IMR-90 (cell line): ENCODE results near the gene METRNL.

Experiments
- BHLHE40 ChIP-seq: fragments of 150-350 bp; IDR thresholded peaks from 2 replicates; pipeline ENCODE4 v1.6.1; 2016; ENCODE audit warnings: mild to moderate bottlenecking, low read depth, low read length
- FOS ChIP-seq: fragments of 150-350 bp; IDR thresholded peaks from 2 replicates; pipeline ENCODE4 v1.6.1; 2016; ENCODE audit warnings: low read depth, low read length
- MAZ ChIP-seq: IDR thresholded peaks from 2 replicates; pipeline ENCODE4 v1.6.1; 2012; ENCODE audit warnings: low read depth, mild to moderate bottlenecking, low read length, improper control_type of control experiment, moderate library complexity, borderline replicate concordance
- NFE2L2 ChIP-seq: fragments of 150-350 bp; IDR thresholded peaks from 2 replicates; pipeline ENCODE4 v1.6.1; 2016; ENCODE audit warnings: low read depth, mild to moderate bottlenecking, low read length
- POLR2A ChIP-seq: IDR thresholded peaks from 2 replicates; pipeline ENCODE4 v1.6.1; 2012; ENCODE audit warnings: mild to moderate bottlenecking, low read depth, low read length
- RAD21 ChIP-seq: IDR thresholded peaks from 2 replicates; pipeline ENCODE4 v1.6.1; 2012; ENCODE audit warnings: low read length, improper control_type of control experiment
- RFX5 ChIP-seq: IDR thresholded peaks from 2 replicates; pipeline ENCODE4 v1.8.0; 2012; ENCODE audit warnings: low read depth, mild to moderate bottlenecking, low read length, moderate library complexity
- SMC3 ChIP-seq: fragments of 150-350 bp; IDR thresholded peaks from 2 replicates; pipeline ENCODE4 v1.6.1; 2016; ENCODE audit warnings: low read depth, mild to moderate bottlenecking, antibody characterized with exemption, low read length, moderate library complexity
- TF ChIP-seq, protein P1 (sequence below): conservative IDR thresholded peaks from 2 replicates; pipeline ENCODE4 v1.5.1; 2012; ENCODE audit warnings: mild to moderate bottlenecking, low read depth, low read length, improper control_type of control experiment
- TF ChIP-seq, protein P2 (sequence below): fragments of 150-350 bp; IDR thresholded peaks from 2 replicates; pipeline ENCODE4 v1.6.1; 2017; ENCODE audit warnings: mild to moderate bottlenecking, antibody characterized with exemption, low read length, low read depth
- TF ChIP-seq, protein P3 (sequence below): fragments of 150-350 bp; IDR thresholded peaks from 2 replicates; pipeline ENCODE4 v1.6.1; 2016; ENCODE audit warnings: low read depth, mild to moderate bottlenecking, low read length, moderate library complexity, borderline replicate concordance

DNA sequence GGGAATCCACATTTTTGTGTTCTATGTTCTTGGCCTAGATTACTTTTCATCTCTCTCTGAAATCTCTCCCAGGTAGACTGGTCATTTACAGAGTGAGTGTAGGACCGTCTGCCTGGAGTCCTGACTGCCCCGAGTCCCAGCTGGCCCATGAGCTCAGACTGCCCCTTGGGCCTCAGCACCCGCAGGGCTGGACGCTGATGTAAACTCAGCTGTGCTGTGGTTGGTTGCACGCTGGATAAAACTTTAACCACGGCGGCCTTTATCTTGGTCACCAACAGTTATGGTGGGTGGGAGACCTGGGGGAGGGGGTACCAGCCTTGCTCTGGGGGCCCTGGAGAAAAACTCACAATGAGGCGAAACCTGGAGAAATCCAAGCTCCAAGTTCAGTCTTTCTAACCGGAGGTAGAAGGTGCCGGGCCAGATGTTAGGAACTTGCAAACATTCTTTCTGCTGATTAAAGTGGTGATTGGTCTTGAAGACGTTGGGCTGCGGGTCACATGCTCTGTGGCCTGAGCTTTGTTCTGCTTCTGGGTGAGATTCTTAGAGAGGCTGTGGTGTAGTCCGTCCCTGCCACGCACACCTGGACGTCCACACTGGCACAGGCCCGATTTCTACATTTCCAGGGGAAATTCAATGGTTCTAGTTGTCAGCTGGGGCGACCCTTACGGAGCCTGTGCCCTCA, 6.9 kb downstream of the METRNL start:
- TF ChIP-seq, protein P1, sequence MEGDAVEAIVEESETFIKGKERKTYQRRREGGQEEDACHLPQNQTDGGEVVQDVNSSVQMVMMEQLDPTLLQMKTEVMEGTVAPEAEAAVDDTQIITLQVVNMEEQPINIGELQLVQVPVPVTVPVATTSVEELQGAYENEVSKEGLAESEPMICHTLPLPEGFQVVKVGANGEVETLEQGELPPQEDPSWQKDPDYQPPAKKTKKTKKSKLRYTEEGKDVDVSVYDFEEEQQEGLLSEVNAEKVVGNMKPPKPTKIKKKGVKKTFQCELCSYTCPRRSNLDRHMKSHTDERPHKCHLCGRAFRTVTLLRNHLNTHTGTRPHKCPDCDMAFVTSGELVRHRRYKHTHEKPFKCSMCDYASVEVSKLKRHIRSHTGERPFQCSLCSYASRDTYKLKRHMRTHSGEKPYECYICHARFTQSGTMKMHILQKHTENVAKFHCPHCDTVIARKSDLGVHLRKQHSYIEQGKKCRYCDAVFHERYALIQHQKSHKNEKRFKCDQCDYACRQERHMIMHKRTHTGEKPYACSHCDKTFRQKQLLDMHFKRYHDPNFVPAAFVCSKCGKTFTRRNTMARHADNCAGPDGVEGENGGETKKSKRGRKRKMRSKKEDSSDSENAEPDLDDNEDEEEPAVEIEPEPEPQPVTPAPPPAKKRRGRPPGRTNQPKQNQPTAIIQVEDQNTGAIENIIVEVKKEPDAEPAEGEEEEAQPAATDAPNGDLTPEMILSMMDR, result no peak
- TF ChIP-seq, protein P2, sequence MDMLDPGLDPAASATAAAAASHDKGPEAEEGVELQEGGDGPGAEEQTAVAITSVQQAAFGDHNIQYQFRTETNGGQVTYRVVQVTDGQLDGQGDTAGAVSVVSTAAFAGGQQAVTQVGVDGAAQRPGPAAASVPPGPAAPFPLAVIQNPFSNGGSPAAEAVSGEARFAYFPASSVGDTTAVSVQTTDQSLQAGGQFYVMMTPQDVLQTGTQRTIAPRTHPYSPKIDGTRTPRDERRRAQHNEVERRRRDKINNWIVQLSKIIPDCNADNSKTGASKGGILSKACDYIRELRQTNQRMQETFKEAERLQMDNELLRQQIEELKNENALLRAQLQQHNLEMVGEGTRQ, result no peak; the same call in 1 of the 2 replicates
- TF ChIP-seq POLR2A (no peak), BHLHE40 (no peak), MAZ (no peak), NFE2L2 (no peak), SMC3 (no peak), FOS (no peak), RFX5 (no peak), RAD21 (no peak)
- TF ChIP-seq, protein P3, sequence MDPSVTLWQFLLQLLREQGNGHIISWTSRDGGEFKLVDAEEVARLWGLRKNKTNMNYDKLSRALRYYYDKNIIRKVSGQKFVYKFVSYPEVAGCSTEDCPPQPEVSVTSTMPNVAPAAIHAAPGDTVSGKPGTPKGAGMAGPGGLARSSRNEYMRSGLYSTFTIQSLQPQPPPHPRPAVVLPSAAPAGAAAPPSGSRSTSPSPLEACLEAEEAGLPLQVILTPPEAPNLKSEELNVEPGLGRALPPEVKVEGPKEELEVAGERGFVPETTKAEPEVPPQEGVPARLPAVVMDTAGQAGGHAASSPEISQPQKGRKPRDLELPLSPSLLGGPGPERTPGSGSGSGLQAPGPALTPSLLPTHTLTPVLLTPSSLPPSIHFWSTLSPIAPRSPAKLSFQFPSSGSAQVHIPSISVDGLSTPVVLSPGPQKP, result no peak
